ENCODE measurements around the gene ERCC8.
"Not testable (repeated sequence)": the region's sequence is repeated elsewhere in the genome, so short reads cannot be mapped to it uniquely, and the experiment has no call there.

Gene ERCC8

GRCh38 chr5:60872892-60873291 is 72.0 kb downstream of the ERCC8 start:
- Histone ChIP-seq H3K27ac (ENCODE audit: low read length) (no peak overlapping the region), H3K9ac (ENCODE audit: low read length in 2 of 2) (no peak overlapping the region), H3K4me1 (ENCODE audit: control insufficient read depth, insufficient read depth, low read length) (no peaks in the 10 kb centered on the region), H3K9me3 (ENCODE audit: control insufficient read depth in 2 of 2, low read length in 2 of 2) (no peaks in the 10 kb centered on the region), H3K36me3 (ENCODE audit: control insufficient read depth in 2 of 2, insufficient read depth in 2 of 2, low read length in 2 of 2) (peaks cover 0 to 2% of the 10 kb centered on the region in 2 donors), H3K27me3 (ENCODE audit: control insufficient read depth in 1 of 2, insufficient read depth in 2 of 2, low read length in 2 of 2) (no peaks in the 10 kb centered on the region), H3K4me3 (ENCODE audit: low read length in 2 of 2) (no peak overlapping the region)

DNA sequence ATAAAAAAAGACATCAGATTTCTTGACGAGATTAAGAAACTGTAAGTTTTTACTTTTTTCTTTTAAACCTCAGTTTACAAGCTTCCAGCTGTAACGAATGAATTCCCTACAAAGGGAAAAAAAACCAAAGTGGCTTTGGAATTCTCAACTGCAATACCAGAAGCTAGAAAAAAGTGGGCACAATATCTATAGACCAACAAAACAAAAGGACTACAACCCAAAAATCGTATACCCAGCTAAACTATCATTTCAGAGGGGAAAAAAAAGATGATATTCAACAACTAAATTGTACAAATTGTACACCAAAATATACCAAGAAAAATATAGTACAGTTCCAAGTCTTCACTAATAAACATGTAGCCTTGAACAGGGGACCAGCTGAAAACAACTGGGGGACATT is 74.0 kb downstream of the ERCC8 start:
- Histone ChIP-seq H3K4me3 (ENCODE audit: low read length in 2 of 2) (no peak overlapping the region), H3K36me3 (ENCODE audit: control insufficient read depth in 2 of 2, insufficient read depth in 2 of 2, low read length in 2 of 2) (peaks cover 0 to 2% of the 10 kb centered on the region in 2 donors), H3K9me3 (ENCODE audit: control insufficient read depth in 2 of 2, low read length in 2 of 2) (no peaks in the 10 kb centered on the region), H3K4me1 (ENCODE audit: control insufficient read depth, insufficient read depth, low read length) (no peaks in the 10 kb centered on the region), H3K9ac (ENCODE audit: low read length in 2 of 2) (no peak overlapping the region), H3K27ac (ENCODE audit: low read length) (no peak overlapping the region), H3K27me3 (ENCODE audit: control insufficient read depth in 1 of 2, insufficient read depth in 2 of 2, low read length in 2 of 2) (no peaks in the 10 kb centered on the region)

DNA sequence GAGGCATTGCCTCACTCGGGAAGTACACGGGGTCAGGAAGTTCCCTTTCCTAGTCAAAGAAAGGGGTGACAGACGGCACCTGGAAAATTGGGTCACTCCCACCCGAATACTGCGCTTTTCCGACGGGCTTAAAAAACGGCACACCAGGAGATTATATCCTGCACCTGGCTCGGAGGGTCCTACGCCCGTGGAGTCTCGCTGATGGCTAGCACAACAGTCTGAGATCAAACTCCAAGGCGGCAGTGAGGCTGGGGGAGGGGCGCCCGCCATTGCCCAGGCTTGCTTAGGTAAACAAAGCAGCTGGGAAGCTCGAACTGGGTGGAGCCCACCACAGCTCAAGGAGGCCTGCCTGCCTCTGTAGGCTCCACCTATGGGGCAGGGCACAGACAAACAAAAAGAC is 84.3 kb downstream of the ERCC8 start:
- H3K9ac ChIP-seq (ENCODE audit: low read length in 2 of 2); H3K36me3 ChIP-seq (ENCODE audit: control insufficient read depth in 2 of 2, insufficient read depth in 2 of 2, low read length in 2 of 2); H3K9me3 ChIP-seq (ENCODE audit: control insufficient read depth in 2 of 2, low read length in 2 of 2); H3K27ac ChIP-seq (ENCODE audit: low read length); H3K4me3 ChIP-seq (ENCODE audit: low read length in 2 of 2); H3K4me1 ChIP-seq (ENCODE audit: control insufficient read depth, insufficient read depth, low read length); H3K27me3 ChIP-seq (ENCODE audit: control insufficient read depth in 1 of 2, insufficient read depth in 2 of 2, low read length in 2 of 2): not testable (repeated sequence)

DNA sequence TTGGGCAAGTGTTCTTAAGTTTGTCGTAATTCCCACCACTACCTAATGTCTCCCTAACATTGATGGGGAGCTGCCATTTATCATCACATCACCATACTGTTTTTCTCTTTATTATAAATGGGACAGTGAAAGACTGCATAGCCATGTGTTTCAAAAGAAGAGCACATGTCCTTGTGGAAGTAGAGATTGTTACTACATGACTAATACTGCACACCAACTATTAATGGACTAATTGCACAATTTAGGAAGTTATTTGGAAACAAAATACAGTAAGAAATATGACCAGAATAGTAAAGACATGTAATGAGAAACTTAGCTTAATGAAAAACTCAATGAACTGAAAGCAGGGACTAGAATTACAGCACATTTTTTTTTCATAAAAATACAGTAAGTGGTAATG is 88.8 kb downstream of the ERCC8 start:
- Histone ChIP-seq H3K4me1 (ENCODE audit: control insufficient read depth, insufficient read depth, low read length) (no peaks in the 10 kb centered on the region), H3K9me3 (ENCODE audit: control insufficient read depth in 2 of 2, low read length in 2 of 2) (no peaks in the 10 kb centered on the region), H3K27me3 (ENCODE audit: control insufficient read depth in 1 of 2, insufficient read depth in 2 of 2, low read length in 2 of 2) (peaks cover 0 to 2% of the 10 kb centered on the region in 2 donors), H3K9ac (ENCODE audit: low read length in 2 of 2) (no peak overlapping the region), H3K27ac (ENCODE audit: low read length) (no peak overlapping the region), H3K4me3 (ENCODE audit: low read length in 2 of 2) (no peak overlapping the region), H3K36me3 (ENCODE audit: control insufficient read depth in 2 of 2, insufficient read depth in 2 of 2, low read length in 2 of 2) (no peaks in the 10 kb centered on the region)

DNA sequence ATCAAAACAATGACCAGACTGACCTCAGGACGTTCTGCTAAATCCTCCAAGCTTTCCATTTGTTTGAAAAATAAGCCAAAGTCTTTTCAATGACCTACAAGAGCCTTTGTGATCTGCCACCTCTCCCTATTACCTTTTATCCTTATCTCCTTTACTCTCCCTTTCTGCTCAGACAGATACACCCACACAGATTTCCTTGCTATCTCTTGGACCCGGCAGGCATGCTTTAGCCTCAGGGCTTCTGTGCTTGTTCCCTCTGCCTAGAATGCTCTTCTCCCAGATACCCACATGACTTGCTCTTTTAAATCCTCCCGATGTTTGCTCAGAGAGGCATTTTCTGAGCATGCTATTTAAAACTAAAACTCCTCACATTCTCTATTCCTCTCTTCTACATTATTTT is 91.9 kb downstream of the ERCC8 start:
- no peak overlapping the region for H3K4me3 ChIP-seq (ENCODE audit: low read length in 2 of 2)
- no peaks in the 10 kb centered on the region for H3K4me1 ChIP-seq (ENCODE audit: control insufficient read depth, insufficient read depth, low read length)
- H3K36me3 ChIP-seq (ENCODE audit: control insufficient read depth in 2 of 2, insufficient read depth in 2 of 2, low read length in 2 of 2): no peaks in the 10 kb centered on the region
- no peak overlapping the region for H3K9ac ChIP-seq (ENCODE audit: low read length in 2 of 2)
- no peaks in the 10 kb centered on the region for H3K9me3 ChIP-seq (ENCODE audit: control insufficient read depth in 2 of 2, low read length in 2 of 2)
- H3K27ac ChIP-seq (ENCODE audit: low read length): no peak overlapping the region
- peaks cover 0 to 2% of the 10 kb centered on the region in 2 donors for H3K27me3 ChIP-seq (ENCODE audit: control insufficient read depth in 1 of 2, insufficient read depth in 2 of 2, low read length in 2 of 2)

DNA sequence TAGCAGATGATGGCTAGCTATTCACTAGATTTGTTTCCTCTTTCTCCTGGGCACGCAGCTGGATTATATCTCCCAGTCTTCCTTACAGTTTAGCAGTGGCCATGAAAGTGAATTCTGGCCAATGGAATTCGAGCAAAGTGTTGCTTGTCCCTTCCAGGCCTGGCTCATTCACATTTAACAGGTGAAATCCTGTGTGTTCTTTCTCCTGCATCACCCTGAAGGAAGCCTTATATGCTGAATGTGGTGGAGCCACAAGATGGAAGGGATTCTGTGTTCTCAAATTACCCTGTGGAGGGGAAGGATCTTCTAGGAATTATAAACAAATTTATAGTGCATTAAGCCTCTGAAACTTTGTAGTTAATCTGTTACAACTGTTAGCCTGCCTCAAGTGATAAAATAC is 92.6 kb downstream of the ERCC8 start:
- Histone ChIP-seq H3K9me3 (ENCODE audit: control insufficient read depth in 2 of 2, low read length in 2 of 2) (no peaks in the 10 kb centered on the region), H3K4me1 (ENCODE audit: control insufficient read depth, insufficient read depth, low read length) (no peaks in the 10 kb centered on the region), H3K9ac (ENCODE audit: low read length in 2 of 2) (no peak overlapping the region), H3K36me3 (ENCODE audit: control insufficient read depth in 2 of 2, insufficient read depth in 2 of 2, low read length in 2 of 2) (no peaks in the 10 kb centered on the region), H3K27me3 (ENCODE audit: control insufficient read depth in 1 of 2, insufficient read depth in 2 of 2, low read length in 2 of 2) (peaks cover 0 to 2% of the 10 kb centered on the region in 2 donors), H3K27ac (ENCODE audit: low read length) (no peak overlapping the region), H3K4me3 (ENCODE audit: low read length in 2 of 2) (no peak overlapping the region)

DNA sequence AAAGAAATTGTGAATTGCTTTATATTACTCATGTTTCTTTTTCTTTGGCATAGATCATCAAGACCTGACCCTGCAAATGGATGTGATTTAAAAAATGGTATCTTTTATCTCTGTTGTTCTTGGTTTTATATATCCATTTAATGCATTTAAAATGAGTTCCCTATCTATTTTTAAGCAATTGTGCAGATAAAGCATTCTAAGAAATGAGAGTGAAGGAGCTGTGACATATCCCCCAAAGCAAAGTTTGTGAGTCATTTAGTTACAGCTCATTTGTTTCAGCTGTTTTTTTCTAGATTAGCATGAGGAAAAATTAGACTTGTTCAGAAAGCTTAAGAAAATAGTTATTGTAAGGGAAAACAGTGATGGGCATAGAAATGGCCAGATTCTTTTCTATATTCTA is 93.2 kb downstream of the ERCC8 start:
- no peaks in the 10 kb centered on the region for H3K36me3 ChIP-seq (ENCODE audit: control insufficient read depth in 2 of 2, insufficient read depth in 2 of 2, low read length in 2 of 2)

GRCh38 chr5:60846298-60846697 is 98.6 kb downstream of the ERCC8 start:
- Histone ChIP-seq H3K9me3 (ENCODE audit: control insufficient read depth in 2 of 2, low read length in 2 of 2) (no peaks in the 10 kb centered on the region), H3K4me3 (ENCODE audit: low read length in 2 of 2) (no peak overlapping the region), H3K36me3 (ENCODE audit: control insufficient read depth in 2 of 2, insufficient read depth in 2 of 2, low read length in 2 of 2) (no peaks in the 10 kb centered on the region), H3K4me1 (ENCODE audit: control insufficient read depth, insufficient read depth, low read length) (peaks cover 13% of the 10 kb centered on the region), H3K27me3 (ENCODE audit: control insufficient read depth in 1 of 2, insufficient read depth in 2 of 2, low read length in 2 of 2) (peaks cover 21% of the 10 kb centered on the region in 2 donors), H3K9ac (ENCODE audit: low read length in 2 of 2) (no peak overlapping the region), H3K27ac (ENCODE audit: low read length) (no peak overlapping the region)

More for the DNA sequence above, 93.2 kb downstream of the ERCC8 start:
- Histone ChIP-seq H3K9ac (ENCODE audit: low read length in 2 of 2) (no peak overlapping the region), H3K27me3 (ENCODE audit: control insufficient read depth in 1 of 2, insufficient read depth in 2 of 2, low read length in 2 of 2) (peaks cover 0 to 2% of the 10 kb centered on the region in 2 donors), H3K9me3 (ENCODE audit: control insufficient read depth in 2 of 2, low read length in 2 of 2) (no peaks in the 10 kb centered on the region), H3K27ac (ENCODE audit: low read length) (no peak overlapping the region), H3K4me1 (ENCODE audit: control insufficient read depth, insufficient read depth, low read length) (no peaks in the 10 kb centered on the region), H3K4me3 (ENCODE audit: low read length in 2 of 2) (no peak overlapping the region)

DNA sequence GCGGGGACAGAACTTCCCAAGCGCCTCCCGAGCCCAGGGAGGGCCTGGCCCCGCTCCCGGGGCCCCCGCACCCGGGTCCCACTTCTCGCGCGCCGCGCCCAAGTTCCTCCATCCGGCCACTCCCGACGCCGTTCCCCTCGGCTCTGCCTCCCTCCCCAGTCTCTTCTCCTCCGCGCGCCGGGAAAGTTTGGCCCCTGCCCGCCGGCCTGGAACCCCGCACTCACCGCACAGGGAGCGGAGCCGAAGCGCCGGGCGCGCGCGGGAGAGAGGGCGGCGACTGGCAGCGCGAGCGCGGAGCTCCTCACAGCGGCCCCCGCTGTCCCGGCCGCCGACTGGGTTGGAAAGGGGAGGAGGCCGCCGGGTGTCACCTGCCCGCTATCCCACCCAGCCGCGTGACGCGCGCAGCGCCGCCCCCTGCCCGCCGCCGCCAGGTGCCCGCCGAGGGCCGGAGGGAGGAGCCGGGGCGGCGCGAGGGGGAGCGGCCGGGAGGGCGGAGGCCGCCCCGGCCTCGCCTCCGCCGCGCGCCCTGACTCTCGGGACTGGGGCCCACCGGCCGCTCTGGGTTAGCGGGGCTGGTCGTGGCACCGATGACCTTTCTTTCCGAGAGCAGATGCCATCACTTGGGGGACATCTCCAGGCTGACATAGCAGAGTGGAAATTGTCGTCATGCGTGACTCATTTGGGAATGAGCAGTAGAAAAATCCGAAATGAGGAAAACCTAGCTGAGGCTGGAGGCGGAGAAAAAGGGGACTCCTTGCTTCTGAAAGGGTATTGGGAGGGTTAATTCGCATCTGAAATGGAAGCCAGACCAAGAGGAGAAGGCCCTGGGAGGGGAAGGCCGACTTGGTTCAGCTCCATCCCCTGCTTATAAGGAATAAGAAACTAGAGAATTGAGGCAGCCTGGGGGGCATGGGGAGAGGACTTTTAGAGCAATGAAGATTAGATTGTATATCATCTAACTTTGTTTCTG is 100.6 kb downstream of the ERCC8 start, which contains the start of gene ELOVL7:
TSS of gene ELOVL7 (minus strand) at position 334 of the 970 bp plus-strand sequence. CDS start 56,872 bp downstream, outside the sequence.
- no peaks in the 10 kb centered on the region for H3K9me3 ChIP-seq (ENCODE audit: control insufficient read depth in 2 of 2, low read length in 2 of 2)
- H3K4me1 ChIP-seq (ENCODE audit: control insufficient read depth, insufficient read depth, low read length): peaks cover 13% of the 10 kb centered on the region
- no peaks in the 10 kb centered on the region for H3K36me3 ChIP-seq (ENCODE audit: control insufficient read depth in 2 of 2, insufficient read depth in 2 of 2, low read length in 2 of 2)
- H3K27ac ChIP-seq (ENCODE audit: low read length): no peak within 1 kb of the TSS
- no peak within 1 kb of the TSS for H3K9ac ChIP-seq (ENCODE audit: low read length in 2 of 2)
- peaks cover 21% of the 10 kb centered on the region in 2 donors for H3K27me3 ChIP-seq (ENCODE audit: control insufficient read depth in 1 of 2, insufficient read depth in 2 of 2, low read length in 2 of 2)
- peak within 1 kb of the TSS; percentile 71 to 74 for H3K4me3 ChIP-seq (ENCODE audit: low read length in 2 of 2)

- H3K9ac ChIP-seq (ENCODE audit: low read length in 2 of 2): no peak overlapping the region
- H3K36me3 ChIP-seq (ENCODE audit: control insufficient read depth in 2 of 2, insufficient read depth in 2 of 2, low read length in 2 of 2): no peaks in the 10 kb centered on the region
- H3K4me3 ChIP-seq (ENCODE audit: low read length in 2 of 2): peak overlapping the region; percentile 71 to 74
- H3K27me3 ChIP-seq (ENCODE audit: control insufficient read depth in 1 of 2, insufficient read depth in 2 of 2, low read length in 2 of 2): peaks cover 21% of the 10 kb centered on the region in 2 donors
- H3K4me1 ChIP-seq (ENCODE audit: control insufficient read depth, insufficient read depth, low read length): peaks cover 13% of the 10 kb centered on the region
- no peaks in the 10 kb centered on the region for H3K9me3 ChIP-seq (ENCODE audit: control insufficient read depth in 2 of 2, low read length in 2 of 2)
- H3K27ac ChIP-seq (ENCODE audit: low read length): no peak overlapping the region
Observed at GRCh38 chr5:60843386-60843935, 101.4 kb downstream of the ERCC8 start.
